Liver (tissue), 9 donors: Measurements from ENCODE around the gene VAT1. TPM values are rescaled to one million over a fixed set of nuclear protein-coding genes. Genes with fewer than 3 reads are reported as not detected.

Experiments used
- DNase-seq: peaks from one replicate; pipeline ENCODE4 v3.0.0-alpha.2; 2017; ENCODE audit warnings: low spot score
- H3K27ac ChIP-seq, 2 donors: one replicate each; pipeline ENCODE4 v1.7.0; 2013; ENCODE audit warnings: inconsistent platforms in 2 of 2, low read length in 2 of 2, control low read depth in 1 of 2, low read depth in 1 of 2, mild to moderate bottlenecking in 1 of 2
- H3K27me3 ChIP-seq, 4 donors: one replicate each; pipeline versions ENCODE4 v1.6.1 to v1.7.0; 2013; ENCODE audit warnings: low read length in 3 of 4, inconsistent platforms in 1 of 4, mild to moderate bottlenecking in 1 of 4, moderate library complexity in 1 of 4; ENCODE audit not compliant: control insufficient read depth in 4 of 4, insufficient read depth in 4 of 4
- H3K36me3 ChIP-seq, 4 donors: one replicate each; pipeline versions ENCODE4 v1.6.1 to v1.7.0; 2013; ENCODE audit warnings: low read length in 3 of 4, mild to moderate bottlenecking in 3 of 4, low read depth in 1 of 4, moderate library complexity in 1 of 4; ENCODE audit not compliant: control insufficient read depth in 4 of 4, insufficient read depth in 3 of 4
- H3K4me1 ChIP-seq, 4 donors: one replicate each; pipeline versions ENCODE4 v1.6.1 to v1.7.0; 2013; ENCODE audit warnings: low read length in 3 of 4, mild to moderate bottlenecking in 3 of 4, moderate library complexity in 1 of 4; ENCODE audit not compliant: control insufficient read depth in 4 of 4, insufficient read depth in 4 of 4
- H3K4me3 ChIP-seq, 3 donors: one replicate each; pipeline versions ENCODE4 v1.6.1 to v1.7.0; 2013; ENCODE audit warnings: low read length in 3 of 3, control low read depth in 1 of 3, low read depth in 1 of 3, mild to moderate bottlenecking in 1 of 3
- H3K9ac ChIP-seq, 2 donors: one replicate each; pipeline ENCODE4 v1.7.0; 2013; ENCODE audit warnings: low read length in 2 of 2, mild to moderate bottlenecking in 2 of 2, moderate library complexity in 2 of 2, control low read depth in 1 of 2, low read depth in 1 of 2
- H3K9me3 ChIP-seq, 4 donors: one replicate each; pipeline versions ENCODE4 v1.6.1 to v1.7.0; 2013; ENCODE audit warnings: low read length in 3 of 4; ENCODE audit not compliant: control insufficient read depth in 4 of 4
- ATF3 ChIP-seq: IDR thresholded peaks from 2 replicates; pipeline ENCODE4 v1.6.1; 2016; ENCODE audit warnings: antibody characterized with exemption
- CTCF ChIP-seq: fragments of 150-350 bp; IDR thresholded peaks from 2 replicates; pipeline ENCODE4 v1.5.1; 2017; ENCODE audit warnings: improper control_type of control experiment, low read depth, low read length; ENCODE audit not compliant: missing input control
- EGR1 ChIP-seq, 2 donors: IDR thresholded peaks; 2 replicates each; pipeline ENCODE4 v1.6.1; 2016 to 2018; ENCODE audit warnings: antibody characterized with exemption in 2 of 2, low read depth in 2 of 2
- FOXA1 ChIP-seq: IDR thresholded peaks from 2 replicates; pipeline ENCODE4 v1.6.1; 2016; ENCODE audit warnings: antibody characterized with exemption
- FOXA2 ChIP-seq: IDR thresholded peaks from 2 replicates; pipeline ENCODE4 v1.6.1; 2016; ENCODE audit warnings: antibody characterized with exemption
- HNF4A ChIP-seq, 2 donors: conservative IDR thresholded peaks; 2 replicates each; pipeline ENCODE4 v1.6.1; 2016; ENCODE audit warnings: antibody characterized with exemption in 2 of 2, mild to moderate bottlenecking in 2 of 2
- HNF4G ChIP-seq: IDR thresholded peaks from 2 replicates; pipeline ENCODE4 v1.6.1; 2016; ENCODE audit warnings: antibody characterized with exemption
- JUND ChIP-seq, 2 donors: IDR thresholded peaks; 2 replicates each; pipeline ENCODE4 v1.6.1; 2016; ENCODE audit warnings: antibody characterized with exemption in 2 of 2
- MAX ChIP-seq: IDR thresholded peaks from 2 replicates; pipeline ENCODE4 v1.6.1; 2016; ENCODE audit warnings: antibody characterized with exemption
- NR2F2 ChIP-seq: IDR thresholded peaks from 2 replicates; pipeline ENCODE4 v1.6.1; 2016; ENCODE audit warnings: antibody characterized with exemption
- RAD21 ChIP-seq, 2 donors: IDR thresholded peaks; 2 replicates each; pipeline ENCODE4 v1.6.1; 2016; ENCODE audit warnings: antibody characterized with exemption in 2 of 2, mild to moderate bottlenecking in 2 of 2
- REST ChIP-seq: IDR thresholded peaks from 2 replicates; pipeline ENCODE4 v1.6.1; 2016; ENCODE audit warnings: antibody characterized with exemption, mild to moderate bottlenecking
- RXRA ChIP-seq, 2 donors: IDR thresholded peaks; 2 replicates each; pipeline ENCODE4 v1.6.1; 2017 to 2018; ENCODE audit warnings: antibody characterized with exemption in 2 of 2, mild to moderate bottlenecking in 1 of 2
- SP1 ChIP-seq: IDR thresholded peaks from 2 replicates; pipeline ENCODE4 v1.6.1; 2018; ENCODE audit warnings: antibody characterized with exemption, mild to moderate bottlenecking
- TAF1 ChIP-seq: conservative IDR thresholded peaks from 2 replicates; pipeline ENCODE4 v1.6.1; 2016; ENCODE audit warnings: antibody characterized with exemption, mild to moderate bottlenecking
- YY1 ChIP-seq: IDR thresholded peaks from 2 replicates; pipeline ENCODE4 v1.6.1; 2016; ENCODE audit warnings: antibody characterized with exemption, mild to moderate bottlenecking
- ZBTB33 ChIP-seq: IDR thresholded peaks from 2 replicates; pipeline ENCODE4 v1.6.1; 2016; ENCODE audit warnings: antibody characterized with exemption
- WGBS: extraction: QIAGEN DNeasy Blood & Tissue Kit; methylation state at CpG from one replicate; pipeline ENCODE4 v1.1.7; 2013; 5-methylcytosine and 5-hydroxymethylcytosine counted together
- polyA plus RNA-seq, 2 donors: library from polyadenylated mRNA; stranded (reverse) in 1 of 2; unstranded in 1 of 2; fragments of 200-250 nt in 1 of 2; fragments of >200 nt in 1 of 2; fragmentation: Nextera tagmentation in 1 of 2; extraction: Ambion mirVana in 1 of 2; gene quantifications; one replicate each; pipeline versions ENCODE4 v1.2.1 to v1.2.3, GENCODE V29; 2013 to 2015
- total RNA-seq, 2 donors: library from RNA; depleted of rRNA; stranded (reverse); fragments of >200 nt; gene quantifications; one replicate each; pipeline ENCODE4 v1.2.3, GENCODE V29; 2014
- donor health status: healthy.
- donor health status: healthy.
- donor health status: healthy.
- donor health status: healthy.
- donor health status: healthy.

Gene VAT1
- total and polyA plus RNA-seq, 4 donors = 16.3 to 38.8 (median 25.4) TPM

- TF ChIP-seq YY1 = no peak
- TF ChIP-seq ATF3 = no peak
- TF ChIP-seq FOXA2 = no peak
- peak; percentile 46 to 62 for TF ChIP-seq RXRA (IDR thresholded peaks at IDR 0.05)
- TF ChIP-seq JUND (IDR thresholded peaks at IDR 0.05) = no peak
- no peak for TF ChIP-seq NR2F2
- TF ChIP-seq HNF4A (conservative IDR thresholded peaks at IDR 0.05) = peak; percentile 36 to 38
- peak; percentile 41 for TF ChIP-seq SP1
- no peak for TF ChIP-seq REST
- peak; percentile 15 for TF ChIP-seq ZBTB33
- TF ChIP-seq CTCF = no peak
- no peak for TF ChIP-seq EGR1 (IDR thresholded peaks at IDR 0.05; ENCODE audit: low read depth in 2 of 2)
- no peak for TF ChIP-seq TAF1
- TF ChIP-seq RAD21 (IDR thresholded peaks at IDR 0.05) = peak in 1 of 2 donors; percentile 29
- no peak for TF ChIP-seq HNF4G
- Histone ChIP-seq H3K27me3 (no peaks in the 10 kb centered on the region), H3K27ac (peak overlapping the region; percentile 6 to 87), H3K4me1 (peaks cover 4 to 21% (median 20%) of the 10 kb centered on the region in 4 donors), H3K9me3 (no peaks in the 10 kb centered on the region), H3K36me3 (peaks cover 0 to 2% (median 0%) of the 10 kb centered on the region in 4 donors), H3K9ac (no peak overlapping the region), H3K4me3 (no peak overlapping the region)
- 36% methylated on average over 1 of the region's 1 CpG for WGBS
- no peak for DNase-seq
These were observed 48.1 kb upstream of the VAT1 start for GRCh38 chr17:43070257-43070656.

- Histone ChIP-seq H3K9ac (no peak overlapping the region), H3K4me3 (no peak overlapping the region), H3K27me3 (no peaks in the 10 kb centered on the region), H3K4me1 (peaks cover 4 to 21% (median 20%) of the 10 kb centered on the region in 4 donors), H3K27ac (peak overlapping the region; percentile 68 to 87), H3K9me3 (no peaks in the 10 kb centered on the region), H3K36me3 (peaks cover 0 to 2% (median 0%) of the 10 kb centered on the region in 4 donors)
- whole genome bisulfite sequencing = 34% methylated on average over 3 of the region's 3 CpGs
- no peak for DNase-seq
- no peak for TF ChIP-seq TAF1
- TF ChIP-seq YY1 = no peak
- TF ChIP-seq ATF3 = no peak
- no peak for TF ChIP-seq FOXA1
- TF ChIP-seq ZBTB33 = no peak
- no peak for TF ChIP-seq SP1
- TF ChIP-seq MAX = no peak
- peak in 1 of 2 donors; percentile 5 for TF ChIP-seq JUND (IDR thresholded peaks at IDR 0.05)
- TF ChIP-seq REST = no peak
These were observed 47.2 kb upstream of the VAT1 start for GRCh38 chr17:43069368-43069898.
